HL-60 (cell line): Measurements from ENCODE around the gene CNTD1.
A peak's percentile ranks its signal among the peaks of the same experiment; 100 is the strongest.

ENCODE experiments used
- DNase-seq, 2 experiments: peaks; one replicate each; pipeline ENCODE4 v3.0.0-alpha.2; 2010 to 2020; ENCODE audit warnings: low read depth in 1 of 2, low spot score in 1 of 2
- H3K27ac ChIP-seq: fragments of 250-450 bp; sonication (Bioruptor Pico); replicated peaks from 2 replicates; pipeline ENCODE4 v1.5.1; 2020; ENCODE audit warnings: mild to moderate bottlenecking, moderate library complexity
- H3K27me3 ChIP-seq: fragments of 250-450 bp; sonication (Bioruptor Pico); 2 replicates; pipeline ENCODE4 v1.5.1; 2021; ENCODE audit warnings: mild to moderate bottlenecking, moderate library complexity; ENCODE audit not compliant: insufficient read depth, poor library complexity, severe bottlenecking
- H3K4me3 ChIP-seq: replicated peaks from 2 replicates; pipeline ENCODE4 v1.5.1; 2011; ENCODE audit warnings: mild to moderate bottlenecking, control low read depth, low read length; ENCODE audit not compliant: insufficient read depth
- CTCF ChIP-seq: IDR thresholded peaks from one replicate; pipeline ENCODE4 v1.5.1; 2011; ENCODE audit warnings: low read length, control low read depth, inconsistent platforms; ENCODE audit not compliant: insufficient read depth
- GABPA ChIP-seq: IDR thresholded peaks from 2 replicates; pipeline ENCODE4 v1.6.1; 2012; ENCODE audit warnings: low read depth
- POLR2AphosphoS5 ChIP-seq: IDR thresholded peaks from 2 replicates; pipeline ENCODE4 v1.6.1; 2012; ENCODE audit warnings: low read depth
- SPI1 ChIP-seq: IDR thresholded peaks from 2 replicates; pipeline ENCODE4 v1.6.1; 2012; ENCODE audit warnings: low read depth, mild to moderate bottlenecking, borderline replicate concordance
- TF ChIP-seq, protein P1 (sequence below): IDR thresholded peaks from 2 replicates; pipeline ENCODE4 v1.6.1; 2012; ENCODE audit warnings: low read depth; ENCODE audit not compliant: insufficient replicate concordance

Gene CNTD1

GRCh38 chr17:42818379-42818778 lies 19.7 kb downstream of the CNTD1 start:
- no peaks in the 10 kb centered on the region for H3K27me3 ChIP-seq
- no peak for TF ChIP-seq GABPA
- TF ChIP-seq, protein P1, sequence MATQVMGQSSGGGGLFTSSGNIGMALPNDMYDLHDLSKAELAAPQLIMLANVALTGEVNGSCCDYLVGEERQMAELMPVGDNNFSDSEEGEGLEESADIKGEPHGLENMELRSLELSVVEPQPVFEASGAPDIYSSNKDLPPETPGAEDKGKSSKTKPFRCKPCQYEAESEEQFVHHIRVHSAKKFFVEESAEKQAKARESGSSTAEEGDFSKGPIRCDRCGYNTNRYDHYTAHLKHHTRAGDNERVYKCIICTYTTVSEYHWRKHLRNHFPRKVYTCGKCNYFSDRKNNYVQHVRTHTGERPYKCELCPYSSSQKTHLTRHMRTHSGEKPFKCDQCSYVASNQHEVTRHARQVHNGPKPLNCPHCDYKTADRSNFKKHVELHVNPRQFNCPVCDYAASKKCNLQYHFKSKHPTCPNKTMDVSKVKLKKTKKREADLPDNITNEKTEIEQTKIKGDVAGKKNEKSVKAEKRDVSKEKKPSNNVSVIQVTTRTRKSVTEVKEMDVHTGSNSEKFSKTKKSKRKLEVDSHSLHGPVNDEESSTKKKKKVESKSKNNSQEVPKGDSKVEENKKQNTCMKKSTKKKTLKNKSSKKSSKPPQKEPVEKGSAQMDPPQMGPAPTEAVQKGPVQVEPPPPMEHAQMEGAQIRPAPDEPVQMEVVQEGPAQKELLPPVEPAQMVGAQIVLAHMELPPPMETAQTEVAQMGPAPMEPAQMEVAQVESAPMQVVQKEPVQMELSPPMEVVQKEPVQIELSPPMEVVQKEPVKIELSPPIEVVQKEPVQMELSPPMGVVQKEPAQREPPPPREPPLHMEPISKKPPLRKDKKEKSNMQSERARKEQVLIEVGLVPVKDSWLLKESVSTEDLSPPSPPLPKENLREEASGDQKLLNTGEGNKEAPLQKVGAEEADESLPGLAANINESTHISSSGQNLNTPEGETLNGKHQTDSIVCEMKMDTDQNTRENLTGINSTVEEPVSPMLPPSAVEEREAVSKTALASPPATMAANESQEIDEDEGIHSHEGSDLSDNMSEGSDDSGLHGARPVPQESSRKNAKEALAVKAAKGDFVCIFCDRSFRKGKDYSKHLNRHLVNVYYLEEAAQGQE = no peak
- no peak for TF ChIP-seq CTCF
- TF ChIP-seq POLR2AphosphoS5 = no peak
- TF ChIP-seq SPI1 = no peak
- no peak overlapping the region for H3K4me3 ChIP-seq
- H3K27ac ChIP-seq = no peak overlapping the region
- no peak for DNase-seq

DNA sequence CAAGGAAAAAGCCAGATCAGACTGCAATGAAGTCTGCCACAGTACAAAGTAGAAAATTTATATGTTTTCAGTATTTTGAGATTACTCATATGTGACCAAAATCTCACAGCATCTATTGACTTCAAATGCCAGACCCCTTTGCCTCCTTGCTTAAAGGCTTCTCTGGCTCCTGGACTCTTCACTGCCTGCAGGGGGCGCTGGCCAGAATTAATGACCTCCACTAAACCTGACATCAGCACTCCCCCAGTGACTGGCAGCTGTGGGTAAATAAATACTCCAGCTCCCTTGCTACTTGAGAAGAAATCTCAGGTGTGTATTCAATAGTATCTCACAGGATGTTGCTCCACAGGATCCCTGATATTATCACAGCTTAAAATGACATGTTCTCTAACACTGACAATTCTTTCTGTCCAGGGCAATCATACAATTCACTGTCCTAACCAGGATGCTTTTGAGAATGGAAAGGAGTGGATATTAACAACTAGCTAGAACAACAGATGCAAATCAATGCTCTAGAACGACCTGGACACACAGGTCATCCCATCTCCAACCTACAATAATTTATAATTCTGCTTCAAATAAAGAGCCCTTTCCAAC lies 21.4 kb downstream of the CNTD1 start:
- Histone ChIP-seq H3K27ac (no peak overlapping the region), H3K27me3 (no peaks in the 10 kb centered on the region), H3K4me3 (no peak overlapping the region)
- DNase-seq = peak in 1 of 2 experiments; percentile 74
- TF ChIP-seq CTCF (peak; percentile 80), POLR2AphosphoS5 (no peak), GABPA (no peak), SPI1 (no peak)
- TF ChIP-seq, protein P1 = no peak

GRCh38 chr17:42821176-42821575 lies 22.5 kb downstream of the CNTD1 start:
- no peak for DNase-seq
- no peak for TF ChIP-seq CTCF
- no peak for TF ChIP-seq GABPA
- TF ChIP-seq POLR2AphosphoS5 = no peak
- TF ChIP-seq, protein P1 = no peak
- no peak for TF ChIP-seq SPI1

More at GRCh38 chr17:42821176-42821575, 22.5 kb downstream of the CNTD1 start:
- H3K27ac ChIP-seq = no peak overlapping the region
- no peaks in the 10 kb centered on the region for H3K27me3 ChIP-seq
- H3K4me3 ChIP-seq = no peak overlapping the region
